NCI-H345 treated with DMSO at 0.1 percent for 48 hours (cell line): ENCODE data around the gene ZG16B.
A peak's percentile ranks its signal among the peaks of the same experiment; 100 is the strongest.

ENCODE experiments used
- DNase-seq: peaks from one replicate; lab custom pipeline; 2025; ENCODE audit not compliant: unreplicated experiment; lab: John Stamatoyannopoulos, UW

Gene ZG16B

GRCh38 chr16:2822496-2822895 lies 7.6 kb upstream of the ZG16B start:
- no peak for DNase-seq

GRCh38 chr16:2824626-2825025 lies 5.5 kb upstream of the ZG16B start:
- no peak for DNase-seq

GRCh38 chr16:2825049-2825742 lies 4.9 kb upstream of the ZG16B start:
- DNase-seq = no peak

GRCh38 chr16:2825906-2826305 lies 4.2 kb upstream of the ZG16B start:
- no peak for DNase-seq

DNA sequence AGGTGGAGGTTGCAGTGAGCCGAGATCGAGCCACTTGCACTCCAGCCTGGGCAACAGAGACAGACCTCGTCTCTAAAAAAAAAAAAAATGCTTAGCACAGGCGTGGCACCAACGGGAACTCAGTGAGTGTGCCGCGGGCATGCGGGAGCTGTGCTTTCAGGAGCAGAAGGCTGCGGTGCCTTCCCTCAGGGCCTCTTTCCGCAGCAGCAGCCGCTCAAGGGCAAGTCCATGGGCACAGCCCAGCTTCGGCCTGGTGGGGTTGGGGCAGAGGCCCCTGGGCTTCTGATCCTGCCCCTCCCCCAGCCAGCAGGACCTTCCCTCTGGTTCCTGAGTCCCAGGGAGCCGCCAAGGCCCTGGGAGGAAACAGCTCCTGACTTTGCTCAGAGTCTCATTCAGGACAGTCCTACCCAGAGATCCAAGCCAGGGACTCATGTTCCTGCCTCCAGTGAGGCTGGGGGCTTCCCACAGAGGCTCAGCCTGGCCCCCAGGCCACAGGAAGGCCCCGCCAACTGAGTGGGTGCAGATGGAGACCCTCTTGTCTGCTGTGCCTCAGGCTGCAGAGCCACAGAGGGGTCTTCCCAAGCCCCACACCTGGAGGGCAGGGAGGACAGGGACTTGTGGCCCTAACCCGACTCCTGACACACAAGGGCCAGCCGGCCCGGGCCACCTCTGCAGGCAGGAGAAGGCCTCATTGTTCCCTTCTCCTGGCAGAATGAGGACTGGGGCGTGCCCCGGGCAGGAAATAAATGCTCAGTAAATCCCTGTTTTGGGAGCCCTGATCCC lies 3.3 kb upstream of the ZG16B start:
- no peak for DNase-seq

- no peak for DNase-seq
These were observed 2.7 kb upstream of the ZG16B start for GRCh38 chr16:2827374-2827791.

- no peak for DNase-seq
These were observed 2.1 kb upstream of the ZG16B start for GRCh38 chr16:2827831-2828520.

DNA sequence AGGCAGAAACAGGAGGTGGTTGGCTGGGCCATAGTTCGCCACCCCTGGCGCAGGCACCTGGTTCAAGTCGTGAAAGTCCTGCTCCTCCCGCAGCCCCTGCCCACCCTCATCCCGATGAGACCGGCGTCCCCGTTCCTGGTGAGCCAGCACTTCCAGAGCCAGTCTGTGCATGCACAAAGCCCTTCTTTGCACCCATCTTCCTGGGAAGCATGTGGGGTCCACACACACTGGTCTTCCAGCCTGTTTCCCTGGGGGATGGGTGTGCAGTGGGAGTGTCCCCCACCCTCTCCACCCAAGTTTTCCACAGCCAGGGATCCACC lies 1.6 kb upstream of the ZG16B start:
- no peak for DNase-seq

DNA sequence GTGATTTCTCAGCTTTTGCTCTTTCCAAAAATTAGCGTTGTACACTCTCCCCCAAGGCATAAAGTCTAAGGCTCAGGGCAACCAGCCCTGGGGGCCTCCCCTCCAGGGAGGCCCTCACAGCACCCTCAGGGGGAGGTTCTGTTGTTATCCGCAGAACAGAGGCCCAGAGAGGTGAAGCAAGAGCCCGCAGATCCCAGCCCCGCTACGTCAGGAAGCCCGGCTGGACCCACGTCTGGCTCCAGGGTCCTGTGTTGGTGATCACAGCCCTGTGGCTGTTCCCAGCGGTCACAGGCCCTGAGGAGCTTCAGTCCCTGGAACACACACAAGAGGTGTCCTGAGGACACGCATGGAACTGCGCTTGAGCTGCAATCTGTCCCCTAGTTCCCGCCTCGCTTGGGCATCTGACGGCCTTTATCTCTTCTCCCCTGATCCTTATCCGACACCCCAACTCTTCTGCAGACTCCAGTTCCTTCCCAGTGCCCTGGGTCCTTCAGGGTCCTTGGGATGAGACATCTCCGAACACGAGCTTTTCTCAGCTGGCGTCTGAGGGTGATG lies 1.1 kb upstream of the ZG16B start:
- DNase-seq = no peak

GRCh38 chr16:2830355-2830695 lies 222 bp downstream of the ZG16B start:
- no peak for DNase-seq

DNA sequence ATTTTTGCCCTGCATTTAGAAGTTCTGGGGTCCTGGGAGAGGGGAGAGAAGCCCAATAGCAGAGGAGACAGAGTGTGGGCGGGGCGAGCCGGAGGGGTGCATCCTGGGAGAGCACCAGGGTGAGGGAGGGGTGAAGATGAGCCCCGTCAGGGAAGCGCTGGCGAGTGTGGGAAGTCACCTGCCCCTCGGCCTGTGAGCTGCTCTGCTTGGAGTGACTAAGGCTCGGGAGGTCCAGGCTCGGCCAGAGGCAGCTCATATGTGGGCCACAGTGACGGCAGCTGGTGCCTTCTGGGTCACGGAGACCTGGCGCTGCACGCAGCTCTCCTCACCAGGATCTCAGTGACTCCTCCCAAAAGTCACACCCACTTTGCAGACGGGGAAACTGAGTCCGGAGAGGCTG lies 1.1 kb downstream of the ZG16B start:
- DNase-seq = no peak

DNA sequence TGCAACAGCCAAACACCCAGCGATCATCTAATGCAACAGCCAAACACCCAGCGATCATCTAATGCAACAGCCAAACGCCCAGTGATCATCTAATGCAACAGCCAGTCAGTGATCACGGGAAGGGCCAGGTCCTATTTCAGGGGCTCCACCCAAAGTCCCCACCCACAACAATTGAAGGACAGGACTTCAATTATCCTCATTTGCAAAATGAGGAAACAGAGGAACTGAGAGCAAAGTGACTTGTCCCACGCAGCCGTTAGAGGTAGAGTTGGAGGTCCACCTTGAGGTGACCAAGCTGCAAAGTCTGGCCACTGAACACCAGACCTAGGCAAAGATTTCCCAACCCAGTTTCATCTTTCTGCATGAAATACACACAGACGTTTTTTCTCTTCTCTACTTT lies 3.7 kb downstream of the ZG16B start:
- DNase-seq = no peak

DNA sequence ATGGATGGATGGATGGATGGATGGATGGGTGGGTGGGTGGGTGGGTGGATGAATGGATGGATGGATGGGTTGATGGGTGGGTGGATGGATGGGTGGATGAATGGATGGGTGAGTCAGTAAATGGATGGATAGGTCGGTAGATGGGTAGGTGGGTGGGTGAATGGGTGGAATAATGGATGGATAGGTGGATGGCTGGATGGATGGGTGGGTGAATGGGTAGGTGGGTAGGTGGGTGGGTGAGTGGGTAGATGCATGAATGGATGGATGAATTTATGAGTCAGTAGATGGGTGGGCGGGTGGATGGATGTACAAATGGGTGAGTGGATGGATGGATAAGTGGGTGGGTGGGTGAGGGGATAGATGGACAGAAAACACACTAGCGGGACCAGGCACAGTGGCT lies 4.9 kb downstream of the ZG16B start:
- no peak for DNase-seq

DNA sequence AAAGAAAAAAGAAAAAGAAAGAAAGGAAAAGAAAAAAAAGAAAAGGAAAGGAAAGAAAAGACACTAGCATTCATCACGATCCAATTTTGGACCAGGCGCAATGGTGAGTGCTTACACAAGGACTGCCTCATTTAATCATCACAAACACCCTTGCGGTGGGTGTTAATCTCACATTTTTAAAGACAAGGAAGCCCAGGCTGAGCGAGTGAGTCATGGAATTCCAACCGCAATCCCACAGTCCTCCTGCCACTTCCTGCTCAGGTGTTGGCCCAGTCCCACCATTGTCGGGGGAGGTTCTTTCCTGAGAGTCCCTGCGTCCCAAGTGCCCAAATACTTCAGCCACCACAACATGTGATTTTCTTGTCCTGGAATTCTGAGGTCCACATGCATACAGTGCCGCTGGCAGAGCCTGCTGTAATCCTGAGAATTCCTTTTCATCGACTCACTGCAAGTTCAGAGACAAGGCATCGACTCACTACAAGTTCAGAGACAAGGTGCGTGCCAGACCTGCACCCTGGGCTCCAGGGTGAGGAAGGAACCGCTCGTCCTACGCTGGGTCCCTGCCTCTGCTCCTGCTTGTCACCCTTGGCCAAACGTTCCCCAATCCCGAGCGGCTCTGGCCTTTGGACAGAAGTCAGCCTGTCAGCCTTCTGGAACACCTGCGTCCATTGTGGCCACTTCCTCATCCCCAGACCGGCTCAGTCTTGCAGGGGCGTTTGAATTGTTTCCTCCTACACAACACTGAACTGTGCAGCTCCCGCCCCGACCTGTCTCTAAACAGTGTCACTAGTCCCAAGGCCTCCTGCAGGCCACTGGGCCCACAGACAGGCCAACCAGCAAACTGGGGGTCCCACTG lies 5.8 kb downstream of the ZG16B start:
- no peak for DNase-seq

DNA sequence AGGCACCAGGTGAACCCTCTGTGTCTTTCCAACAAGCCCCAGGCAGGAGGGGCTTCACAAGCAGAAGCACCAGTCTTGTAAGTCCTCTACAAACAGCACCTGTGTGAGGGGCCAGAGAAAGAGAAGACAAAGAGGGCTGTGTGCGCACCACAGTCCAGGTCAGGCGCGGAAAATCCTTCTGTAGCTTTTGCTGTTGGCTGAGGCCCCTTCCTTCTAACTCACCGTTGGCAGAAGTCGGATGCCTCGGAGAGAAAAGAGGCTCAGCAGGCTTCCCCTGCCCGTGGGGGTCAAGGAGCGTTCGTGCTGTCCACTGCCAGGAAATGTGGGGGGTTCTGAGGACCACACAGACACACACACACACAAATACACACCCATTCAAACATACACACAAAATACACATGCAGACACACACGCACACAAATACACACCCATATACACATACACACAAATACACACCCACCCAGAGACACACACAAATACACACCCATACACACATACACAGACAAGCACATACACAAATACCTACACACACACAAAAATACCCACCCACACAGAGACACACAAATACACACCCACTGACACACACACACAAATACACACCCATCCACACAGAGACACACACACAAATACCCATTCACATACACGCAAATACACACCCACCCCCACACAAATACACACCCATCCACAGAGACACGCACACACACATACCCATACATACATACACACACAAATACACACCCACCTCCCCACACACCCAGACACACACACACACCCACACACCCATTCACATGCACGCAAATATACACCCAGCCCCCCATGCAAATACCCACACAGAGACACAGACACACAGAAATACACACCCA lies 6.8 kb downstream of the ZG16B start:
- DNase-seq = no peak

DNA sequence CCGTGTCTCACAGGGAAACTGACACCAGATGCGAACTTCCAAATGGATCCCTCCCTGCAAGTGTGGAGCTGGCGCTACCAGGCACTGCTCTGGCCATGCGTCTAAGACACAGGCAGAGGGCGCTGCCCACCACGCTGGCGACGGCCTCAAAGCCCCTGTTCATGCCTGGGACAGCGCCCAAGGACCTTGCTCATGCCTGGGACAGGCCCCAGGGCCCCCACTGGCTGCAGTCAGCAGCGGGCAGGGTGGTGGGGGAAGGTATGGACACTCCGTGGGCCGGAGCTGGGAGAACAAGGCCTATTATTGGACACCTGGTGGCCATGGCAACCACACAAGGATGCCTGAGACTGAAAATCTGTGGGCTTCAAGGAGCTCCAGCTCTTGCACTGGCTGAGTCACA lies 8.8 kb downstream of the ZG16B start:
- peak; percentile 28 for DNase-seq

- DNase-seq = no peak
These were observed 9.7 kb downstream of the ZG16B start for GRCh38 chr16:2839650-2840450.

- no peak for DNase-seq
These were observed 10.8 kb downstream of the ZG16B start for GRCh38 chr16:2840914-2841313.

DNA sequence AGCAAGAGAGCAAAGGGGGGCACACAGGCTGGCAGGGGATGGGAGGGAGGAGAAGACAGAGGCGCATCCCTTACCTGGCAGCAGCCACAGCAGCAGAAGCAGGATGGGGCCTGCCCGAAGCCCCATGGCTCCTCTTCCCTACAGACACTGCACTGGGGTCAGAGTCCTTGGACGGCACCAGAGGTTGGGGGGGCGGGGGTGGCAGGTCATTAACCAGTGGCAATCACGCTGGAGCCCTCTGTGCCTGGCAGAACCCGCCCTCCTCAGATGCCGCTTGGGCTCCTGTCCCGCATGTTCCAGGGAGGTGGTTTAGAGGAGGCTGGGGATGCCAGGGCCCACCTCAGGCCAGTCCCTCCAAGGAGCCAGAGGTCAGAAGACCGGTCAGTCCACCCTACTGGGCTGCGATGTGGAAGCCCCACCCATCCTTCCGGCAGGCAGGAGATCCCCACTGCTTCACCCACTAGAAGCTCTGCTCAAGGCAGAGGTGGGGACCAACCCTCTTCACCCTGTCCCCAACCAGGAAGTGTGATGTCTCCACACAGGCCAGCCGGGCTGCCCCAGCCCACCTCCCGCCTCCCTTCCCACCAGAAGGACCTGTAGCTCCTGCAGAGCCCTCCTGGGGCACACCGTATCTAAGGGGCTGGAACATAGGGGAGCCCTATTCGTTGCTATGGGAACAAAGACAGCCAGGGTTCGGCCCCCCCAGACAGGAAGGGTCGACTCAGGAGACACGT lies 11.7 kb downstream of the ZG16B start:
- no peak for DNase-seq
